HG03064 (cell line): Measurements from ENCODE around the gene RANBP1.
"Not testable (repeated sequence)": the region's sequence is repeated elsewhere in the genome, so short reads cannot be mapped to it uniquely, and the experiment has no call there.

Experiments
- ATAC-seq: cut with Tn5 transposase; IDR thresholded peaks from one replicate; pipeline ENCODE4 v1.9.1; 2021; ENCODE audit warnings: low read depth; ENCODE audit not compliant: unreplicated experiment

RANBP1 gene

DNA sequence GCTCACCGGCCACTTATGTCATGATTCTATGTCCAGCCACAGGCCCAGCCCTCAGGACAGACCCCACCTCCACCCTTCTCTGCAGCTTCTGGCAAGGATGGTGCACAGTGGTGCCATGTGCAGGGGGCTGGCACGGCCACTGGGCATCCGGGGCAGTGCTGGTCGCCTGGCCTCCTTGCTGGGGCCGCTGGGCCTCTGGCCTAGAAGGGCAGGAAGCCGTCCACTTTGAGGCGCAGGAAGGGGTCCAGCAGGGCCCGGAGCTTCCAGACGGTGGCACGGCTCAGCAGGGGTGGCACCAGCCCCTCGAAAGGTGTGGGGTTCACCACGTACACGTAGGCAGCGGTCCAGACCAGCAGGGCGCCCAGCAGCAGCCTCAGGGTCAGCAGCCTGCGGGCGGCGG lies 32.5 kb downstream of the RANBP1 start:
- no peak for ATAC-seq

- no peak for ATAC-seq
Observed at GRCh38 chr22:20149257-20150250, 33.6 kb downstream of the RANBP1 start.

- ATAC-seq = no peak
Observed at GRCh38 chr22:20150381-20151275, 34.7 kb downstream of the RANBP1 start, which contains the start of gene CCDC188. Gene CCDC188, minus strand, starts transcription at chr22:20151055. Its CDS starts 69 bp downstream, at chr22:20150986.

GRCh38 chr22:20151276-20151588 lies 35.3 kb downstream of the RANBP1 start:
- ATAC-seq = no peak

DNA sequence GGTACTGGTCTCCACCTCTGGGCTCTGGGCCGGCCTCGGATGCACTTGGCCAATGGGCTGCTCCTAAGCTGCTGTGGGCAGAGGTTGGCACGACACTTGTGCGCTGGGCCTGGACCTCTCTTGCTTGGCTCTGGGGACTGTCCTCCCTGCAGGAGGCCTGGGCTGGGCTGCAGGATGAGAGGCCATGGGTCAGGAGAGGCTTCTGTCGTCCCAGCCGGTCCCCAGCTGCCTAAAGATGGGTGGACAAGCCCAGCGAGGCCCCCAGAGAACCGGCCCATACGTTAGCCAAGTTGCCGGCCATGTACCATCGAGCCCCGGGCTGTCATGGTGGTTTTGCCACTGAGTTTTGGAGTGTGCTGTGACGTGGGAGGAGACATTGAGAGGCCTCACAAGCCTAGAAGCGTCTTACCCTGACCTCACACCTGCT lies 36.6 kb downstream of the RANBP1 start:
- ATAC-seq = no peak

- no peak for ATAC-seq
Observed at GRCh38 chr22:20153945-20154344, 38.0 kb downstream of the RANBP1 start.

- no peak for ATAC-seq
Observed at GRCh38 chr22:20154602-20155187, 38.8 kb downstream of the RANBP1 start.

- ATAC-seq = no peak
Observed at GRCh38 chr22:20155330-20156041, 39.6 kb downstream of the RANBP1 start.

DNA sequence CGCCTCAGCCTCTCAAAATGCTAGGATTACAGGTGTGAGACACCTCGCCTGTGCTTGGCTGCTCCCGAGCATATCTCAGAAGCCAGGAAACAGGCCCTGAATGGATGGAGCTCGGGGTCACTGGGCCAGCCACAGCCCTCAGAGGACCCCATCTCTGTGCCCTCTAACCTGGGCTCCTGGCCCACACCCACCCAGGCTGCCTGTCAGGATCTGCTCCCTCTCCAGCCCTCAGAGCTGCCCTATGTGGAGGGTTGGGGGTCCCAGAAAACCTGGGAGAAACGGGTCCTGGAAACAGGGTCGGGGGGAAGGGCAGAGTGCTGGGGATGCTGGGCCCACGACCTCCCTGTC lies 40.1 kb downstream of the RANBP1 start:
- no peak for ATAC-seq

- ATAC-seq = no peak
Observed at GRCh38 chr22:20156611-20157429, 40.9 kb downstream of the RANBP1 start.

DNA sequence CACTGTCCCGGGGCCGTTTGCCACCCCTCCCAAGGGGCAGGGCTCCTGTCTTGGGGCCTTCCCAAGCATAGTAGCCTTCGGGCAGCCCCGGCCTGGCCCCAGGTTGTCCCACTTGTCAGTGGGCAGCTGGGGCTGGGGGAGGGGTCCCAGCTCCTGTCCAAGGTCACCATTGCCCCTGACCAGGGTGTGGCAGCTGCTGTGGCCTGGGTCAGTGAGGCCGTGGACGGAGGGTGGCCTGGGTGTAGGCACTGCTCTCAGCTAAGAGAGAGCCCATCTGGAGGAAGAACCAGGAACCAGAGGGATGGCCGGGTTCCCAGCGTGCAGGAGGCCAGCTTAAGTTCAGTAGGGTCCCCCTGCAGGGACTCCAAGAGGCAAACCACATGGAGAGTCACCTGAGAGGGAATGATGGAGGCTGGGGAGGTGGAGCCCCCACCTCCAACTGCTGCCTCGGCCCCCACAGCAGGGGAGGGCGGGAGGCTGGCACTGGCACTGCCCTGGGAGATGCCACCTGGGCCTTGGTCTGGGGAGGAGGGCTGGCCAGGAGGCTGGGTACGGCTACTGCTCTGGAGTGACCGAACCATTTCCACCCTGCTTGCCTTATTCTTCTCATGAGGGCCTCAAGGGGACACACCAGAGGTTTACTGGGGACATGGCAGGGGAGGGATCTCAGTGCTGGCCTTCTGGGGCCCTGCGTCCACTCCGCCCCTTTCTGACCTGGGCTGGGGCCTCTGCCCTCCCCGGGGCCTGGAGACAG lies 41.7 kb downstream of the RANBP1 start:
- no peak for ATAC-seq

DNA sequence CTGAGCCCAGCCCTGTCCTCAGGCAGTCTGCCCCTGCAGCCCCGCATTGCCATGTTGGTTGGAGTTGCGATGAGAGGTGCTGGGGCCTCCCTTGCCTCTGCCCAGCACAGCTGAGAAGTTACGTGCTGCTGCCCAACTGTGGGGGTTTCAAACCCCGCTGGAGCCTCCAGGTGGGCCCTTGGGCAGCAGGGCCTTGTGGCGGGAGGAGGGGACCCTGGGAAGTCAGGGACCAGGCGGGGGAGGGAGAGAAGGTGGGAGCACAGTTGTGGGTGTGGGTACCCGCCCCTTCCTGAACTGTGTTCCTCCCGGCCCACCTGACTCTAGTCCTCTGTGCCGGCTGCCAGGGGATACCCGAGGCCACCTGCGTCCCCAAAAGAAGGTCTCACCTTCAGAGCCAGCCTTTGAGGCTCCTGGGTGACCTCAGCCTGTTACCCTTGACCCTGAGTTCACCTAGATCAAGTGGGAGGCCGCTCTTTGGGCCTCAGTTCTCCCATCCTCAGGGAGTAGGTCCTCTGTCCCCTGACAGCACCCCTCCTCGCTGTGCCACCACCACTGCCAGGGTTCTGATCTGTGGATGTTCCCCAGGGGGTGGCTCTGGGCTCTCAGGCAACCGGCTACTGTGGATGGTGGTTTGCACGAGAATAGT lies 42.6 kb downstream of the RANBP1 start:
- no peak for ATAC-seq

DNA sequence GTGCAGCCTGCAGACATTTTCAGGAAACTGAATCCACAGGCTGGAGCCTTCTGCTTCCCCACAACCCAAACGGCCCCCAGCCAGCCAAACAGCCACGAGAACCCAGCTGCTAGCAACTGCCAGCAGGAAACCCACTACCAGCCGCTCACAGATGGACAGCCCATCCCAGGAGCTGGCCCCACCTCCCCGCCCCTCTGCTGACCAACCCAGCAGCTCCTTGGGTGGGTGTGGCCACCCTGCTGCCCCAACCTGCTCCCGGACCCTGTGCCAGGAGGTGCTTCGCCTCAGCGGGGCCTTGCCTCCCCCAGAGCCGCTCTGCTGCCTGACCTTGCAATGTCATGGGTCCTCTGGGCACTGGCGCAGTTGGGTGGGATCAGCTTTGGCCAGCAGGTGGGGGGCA lies 43.2 kb downstream of the RANBP1 start:
- ATAC-seq = no peak

- not testable (repeated sequence) for ATAC-seq
Observed at GRCh38 chr22:20159531-20159930, 43.6 kb downstream of the RANBP1 start.

DNA sequence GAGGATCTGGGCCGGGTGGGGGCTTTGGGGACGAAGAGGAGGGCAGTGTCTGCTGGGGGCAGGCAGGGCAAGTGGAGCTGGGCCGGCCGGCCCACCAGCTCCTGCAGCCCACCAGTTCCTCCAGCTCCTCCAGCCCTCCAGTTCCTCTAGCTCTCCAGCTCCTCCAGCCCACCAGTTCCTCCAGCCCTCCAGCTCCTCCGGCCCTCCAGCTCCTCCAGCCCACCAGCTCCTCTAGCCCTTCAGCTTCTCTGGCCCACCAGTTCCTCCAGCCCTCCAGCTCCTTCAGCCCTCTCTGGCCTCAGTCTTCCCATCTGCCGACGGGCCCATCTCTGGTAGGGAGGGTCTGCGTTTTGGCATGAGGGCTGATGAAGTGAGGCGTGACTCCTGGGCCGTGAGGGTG lies 44.1 kb downstream of the RANBP1 start:
- ATAC-seq = no peak

- no peak for ATAC-seq
Observed at GRCh38 chr22:20164863-20165262, 49.0 kb downstream of the RANBP1 start.

DNA sequence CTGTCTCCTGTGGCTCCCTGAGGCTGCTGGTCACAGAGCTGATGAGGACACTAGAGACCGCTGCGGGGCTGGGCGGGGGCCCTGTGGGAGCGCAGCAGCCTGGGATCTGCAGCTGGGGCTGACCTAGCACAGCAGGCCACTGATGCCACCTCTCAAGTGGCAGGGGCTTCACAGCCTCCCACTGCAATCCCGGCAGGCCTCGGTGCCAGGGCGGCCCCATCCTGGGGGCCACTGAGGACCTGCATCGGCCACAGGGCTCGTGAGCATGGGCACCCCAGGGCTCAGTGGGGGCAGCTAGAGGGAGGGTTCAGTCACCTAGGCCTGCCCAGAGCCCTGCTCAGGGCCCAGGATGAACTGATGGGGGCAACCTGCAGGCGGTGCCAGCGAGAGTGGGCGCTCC lies 49.5 kb downstream of the RANBP1 start:
- no peak for ATAC-seq

- ATAC-seq = no peak
Observed at GRCh38 chr22:20165913-20166312, 50.0 kb downstream of the RANBP1 start.
